Occipital lobe (tissue), 2 donors: ENCODE measurements around the gene JMJD1C. TPM values are rescaled to one million over a fixed set of nuclear protein-coding genes. Genes with fewer than 3 reads are reported as not detected.
"Not testable (repeated sequence)": the region's sequence is repeated elsewhere in the genome, so short reads cannot be mapped to it uniquely, and the experiment has no call there.

Experiments used
- DNase-seq: peaks from one replicate; lab custom pipeline; 2025; lab: John Stamatoyannopoulos, UW
- total RNA-seq: library from RNA; depleted of rRNA; stranded (reverse); fragments of >200 nt; gene quantifications from one replicate; pipeline ENCODE4 v1.2.3, GENCODE V29; 2014

The JMJD1C gene
- total RNA-seq, 1 donor from 2014 or later, result 355 TPM

- no peak for DNase-seq
Measured at GRCh38 chr10:63260860-63261251, 204.9 kb downstream of the JMJD1C start.

GRCh38 chr10:63260103-63260859, 205.5 kb downstream of the JMJD1C start:
- no peak for DNase-seq

- no peak for DNase-seq
Measured at GRCh38 chr10:63258920-63259678, 206.7 kb downstream of the JMJD1C start.

GRCh38 chr10:63257778-63258177, 208.0 kb downstream of the JMJD1C start:
- no peak for DNase-seq

- DNase-seq, result no peak
Measured at GRCh38 chr10:63256009-63256773, 209.6 kb downstream of the JMJD1C start.

- no peak for DNase-seq
Measured at GRCh38 chr10:63255316-63255715, 210.5 kb downstream of the JMJD1C start.

GRCh38 chr10:63253040-63253439, 212.7 kb downstream of the JMJD1C start:
- no peak for DNase-seq

- DNase-seq, result no peak
Measured at GRCh38 chr10:63252095-63252762, 213.5 kb downstream of the JMJD1C start.

GRCh38 chr10:63250032-63250431, 215.7 kb downstream of the JMJD1C start:
- no peak for DNase-seq

- no peak for DNase-seq
Measured at GRCh38 chr10:63247771-63248170, 218.0 kb downstream of the JMJD1C start.

- no peak for DNase-seq
Measured at GRCh38 chr10:63246356-63246755, 219.4 kb downstream of the JMJD1C start.

GRCh38 chr10:63241841-63242281, 223.9 kb downstream of the JMJD1C start:
- DNase-seq, result no peak

GRCh38 chr10:63240807-63241206, 225.0 kb downstream of the JMJD1C start:
- DNase-seq, result no peak

- no peak for DNase-seq
Measured at GRCh38 chr10:63238501-63238900, 227.3 kb downstream of the JMJD1C start.

GRCh38 chr10:63237396-63237795, 228.4 kb downstream of the JMJD1C start:
- DNase-seq, result no peak

GRCh38 chr10:63236113-63236935, 229.5 kb downstream of the JMJD1C start:
- no peak for DNase-seq

- not testable (repeated sequence) for DNase-seq
Measured at GRCh38 chr10:63235136-63235535, 230.6 kb downstream of the JMJD1C start.

GRCh38 chr10:63229161-63229560, 236.6 kb downstream of the JMJD1C start:
- DNase-seq, result no peak

GRCh38 chr10:63228237-63228636, 237.5 kb downstream of the JMJD1C start:
- DNase-seq, result no peak

- DNase-seq, result no peak
Measured at GRCh38 chr10:63227207-63227895, 238.4 kb downstream of the JMJD1C start.
